GM23338 (cell line): ENCODE data around the gene PHYKPL. TPM values are rescaled to one million over a fixed set of nuclear protein-coding genes. Genes with fewer than 3 reads are reported as not detected.
A peak's percentile ranks its signal among the peaks of the same experiment; 100 is the strongest.

ENCODE experiments used
- ATAC-seq: fragments of 200-7000 bp; cut with Tn5 transposase; 3 replicates; pipeline ENCODE4 v1.9.1; 2020
- DNase-seq: peaks from one replicate; pipeline ENCODE4 v3.0.0-alpha.2; 2015; ENCODE audit warnings: low spot score
- H2AFZ ChIP-seq: fragments of 200-600 bp; sonication (generic); 2 replicates; pipeline ENCODE4 v1.8.0; 2016; ENCODE audit warnings: antibody characterized with exemption, mild to moderate bottlenecking, moderate library complexity
- H3F3A ChIP-seq: fragments of 200-600 bp; sonication (generic); replicated peaks from 2 replicates; pipeline ENCODE4 v1.8.0; 2017; ENCODE audit warnings: antibody characterized with exemption, mixed run types, low read depth
- H3K27ac ChIP-seq: fragments of 200-600 bp; sonication (generic); 2 replicates; pipeline ENCODE4 v1.6.1; 2016; ENCODE audit warnings: low read depth
- H3K27me3 ChIP-seq: fragments of 200-600 bp; sonication (generic); 2 replicates; pipeline ENCODE4 v1.8.0; 2016; ENCODE audit warnings: mild to moderate bottlenecking, mixed run types, moderate library complexity; ENCODE audit not compliant: insufficient read depth
- H3K36me3 ChIP-seq: fragments of 200-600 bp; sonication (generic); 2 replicates; pipeline ENCODE4 v1.8.0; 2016; ENCODE audit warnings: mild to moderate bottlenecking; ENCODE audit not compliant: insufficient read depth
- H3K4me1 ChIP-seq: fragments of 200-600 bp; sonication (generic); 2 replicates; pipeline ENCODE4 v1.8.0; 2016; ENCODE audit warnings: mild to moderate bottlenecking, moderate library complexity; ENCODE audit not compliant: insufficient read depth
- H3K4me2 ChIP-seq: fragments of 200-600 bp; sonication (generic); 2 replicates; pipeline ENCODE4 v1.7.1; 2017; ENCODE audit warnings: mixed run types
- H3K4me3 ChIP-seq: fragments of 200-600 bp; sonication (generic); 2 replicates; pipeline ENCODE4 v1.6.1; 2016; ENCODE audit warnings: mixed run types
- H3K79me2 ChIP-seq: fragments of 200-600 bp; sonication (generic); replicated peaks from 2 replicates; pipeline ENCODE4 v1.8.0; 2017; ENCODE audit warnings: mild to moderate bottlenecking; ENCODE audit not compliant: insufficient read depth
- H3K9me2 ChIP-seq: fragments of 200-600 bp; sonication (generic); 2 replicates; pipeline ENCODE4 v1.8.0; 2017; ENCODE audit not compliant: insufficient read depth
- H4K20me1 ChIP-seq: fragments of 200-600 bp; sonication (generic); replicated peaks from 2 replicates; pipeline ENCODE4 v1.8.0; 2017; ENCODE audit warnings: mild to moderate bottlenecking; ENCODE audit not compliant: insufficient read depth
- H3K27ac Mint-ChIP-seq: 2 replicates; pipeline ENCODE4 v1.8.0; 2020; ENCODE audit warnings: inconsistent platforms, mild to moderate bottlenecking, moderate library complexity, mixed read lengths
- H3K27me3 Mint-ChIP-seq: 3 replicates; pipeline ENCODE4 v1.8.0; 2022; ENCODE audit warnings: low read depth, mild to moderate bottlenecking, moderate library complexity, mixed read lengths, inconsistent platforms; ENCODE audit not compliant: insufficient read depth, poor library complexity
- H3K36me3 Mint-ChIP-seq: 3 replicates; pipeline ENCODE4 v1.8.0; 2021; ENCODE audit warnings: low read depth, mild to moderate bottlenecking, inconsistent platforms, moderate library complexity, mixed read lengths
- H3K4me1 Mint-ChIP-seq: 3 replicates; pipeline ENCODE4 v1.8.0; 2020; ENCODE audit warnings: mild to moderate bottlenecking, inconsistent platforms, mixed read lengths
- H3K4me3 Mint-ChIP-seq: 3 replicates; pipeline ENCODE4 v1.8.0; 2021; ENCODE audit warnings: moderate library complexity, mild to moderate bottlenecking, inconsistent platforms, mixed read lengths
- H3K9me3 Mint-ChIP-seq: 3 replicates; pipeline ENCODE4 v1.8.0; 2020; ENCODE audit warnings: moderate library complexity, mild to moderate bottlenecking, inconsistent platforms, mixed read lengths
- CREB1 ChIP-seq: fragments of 250-450 bp; sonication (Bioruptor Pico); IDR thresholded peaks from 2 replicates; pipeline ENCODE4 v1.5.0; 2020; ENCODE audit warnings: low read depth, mild to moderate bottlenecking, moderate library complexity
- EZH2 ChIP-seq: fragments of 200-600 bp; sonication (generic); IDR thresholded peaks from one replicate; pipeline ENCODE4 v1.8.0; 2017; ENCODE audit warnings: antibody characterized with exemption, mild to moderate bottlenecking, low read depth; ENCODE audit not compliant: unreplicated experiment
- EZH2phosphoT487 ChIP-seq: fragments of 200-600 bp; sonication (generic); IDR thresholded peaks from one replicate; pipeline ENCODE4 v1.8.1; 2018; ENCODE audit warnings: antibody characterized with exemption; ENCODE audit not compliant: unreplicated experiment
- JUNB ChIP-seq: IDR thresholded peaks from one replicate; pipeline ENCODE4 v1.6.1; 2016; ENCODE audit warnings: antibody characterized with exemption; ENCODE audit not compliant: unreplicated experiment
- NANOG ChIP-seq: IDR thresholded peaks from 2 replicates; pipeline ENCODE4 v1.6.1; 2016; ENCODE audit warnings: antibody characterized with exemption, borderline replicate concordance
- POLR2AphosphoS5 ChIP-seq: IDR thresholded peaks from 2 replicates; pipeline ENCODE4 v1.6.1; 2016; ENCODE audit warnings: antibody characterized with exemption, low read depth
- STAT1 ChIP-seq: IDR thresholded peaks from one replicate; pipeline ENCODE4 v1.6.1; 2016; ENCODE audit warnings: antibody characterized with exemption; ENCODE audit not compliant: unreplicated experiment
- ZNF114 ChIP-seq: fragments of 250-450 bp; sonication (Bioruptor Pico); IDR thresholded peaks from 2 replicates; pipeline ENCODE4 v1.5.0; 2020; ENCODE audit warnings: mild to moderate bottlenecking, moderate library complexity
- ZNF331 ChIP-seq: fragments of 250-450 bp; sonication (Bioruptor Pico); IDR thresholded peaks from 2 replicates; pipeline ENCODE4 v1.5.0; 2020; ENCODE audit warnings: low read depth, mild to moderate bottlenecking, moderate library complexity
- polyA plus RNA-seq: library from polyadenylated mRNA; unstranded; fragments of >200 nt; fragmentation: Nextera tagmentation; extraction: Ambion mirVana; gene quantifications from 2 replicates; pipeline ENCODE4 v1.2.1, GENCODE V29; 2016
- total RNA-seq: library from RNA; depleted of rRNA; stranded (reverse); fragments of >200 nt; shearing (Covaris generic); gene quantifications from 2 replicates; pipeline ENCODE4 v1.2.3, GENCODE V29; 2014
- TF ChIP-seq, protein P1 (sequence below): fragments of 250-450 bp; sonication (Bioruptor Pico); IDR thresholded peaks from 2 replicates; pipeline ENCODE4 v1.5.0; 2020; ENCODE audit warnings: mild to moderate bottlenecking, moderate library complexity
- TF ChIP-seq, protein P2 (sequence below): IDR thresholded peaks from 2 replicates; pipeline ENCODE4 v1.6.1; 2016; ENCODE audit warnings: antibody characterized with exemption
- TF ChIP-seq, protein P3 (sequence below), 2 experiments: fragments of 200-600 bp in 1 of 2; sonication (generic) in 1 of 2; conservative IDR thresholded peaks; 2 replicates each; pipeline versions ENCODE4 v1.5.1 to v1.6.1; 2016 to 2017; ENCODE audit warnings: antibody characterized with exemption in 2 of 2, low read depth in 2 of 2, mild to moderate bottlenecking in 2 of 2, moderate library complexity in 1 of 2
- TF ChIP-seq, protein P4 (sequence below): IDR thresholded peaks from one replicate; pipeline ENCODE4 v1.6.1; 2018; ENCODE audit warnings: antibody characterized with exemption; ENCODE audit not compliant: unreplicated experiment

PHYKPL gene
- total and polyA plus RNA-seq, 2 experiments from 2014 or later, result 15.9 to 20.8 TPM

DNA sequence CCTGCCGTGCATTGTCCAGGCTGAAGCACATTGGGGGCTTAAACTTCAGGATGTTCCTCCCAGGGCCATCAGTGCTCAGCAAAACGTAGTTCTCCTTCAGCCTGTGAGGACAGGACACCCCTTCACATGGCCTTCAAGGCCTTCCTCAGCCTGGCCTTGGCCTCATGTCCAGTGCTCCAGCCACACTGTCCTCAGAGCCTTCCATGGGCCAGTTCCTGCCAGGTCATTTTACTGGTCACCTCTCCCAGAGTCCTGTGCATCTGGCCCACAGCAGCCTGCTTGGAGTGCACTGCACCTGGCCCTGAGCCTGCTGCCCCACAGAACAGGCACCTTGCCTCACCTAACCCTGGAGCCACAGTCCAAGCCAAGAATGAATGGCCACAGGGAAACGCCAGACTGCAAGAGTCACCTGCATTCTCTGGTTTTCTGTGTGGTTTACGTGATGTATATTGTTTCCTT is 19.6 kb downstream of the PHYKPL start:
- H3K27me3 ChIP-seq, result no peaks in the 10 kb centered on the region
- H3K36me3 Mint-ChIP-seq, result peaks cover 94% of the 10 kb centered on the region
- no peak overlapping the region for H3K4me2 ChIP-seq
- no peak overlapping the region for H2AFZ ChIP-seq
- H3K27ac ChIP-seq, result 0 out of 2 replicates have a peak overlapping the region, but pooled peaks have one; percentile 50
- H3K27me3 Mint-ChIP-seq, result peaks cover 37% of the 10 kb centered on the region
- H3F3A ChIP-seq, result peaks cover 75% of the 10 kb centered on the region
- H3K4me1 Mint-ChIP-seq, result peaks cover 34% of the 10 kb centered on the region
- H3K4me3 Mint-ChIP-seq, result no peak overlapping the region
- TF ChIP-seq, protein P1, sequence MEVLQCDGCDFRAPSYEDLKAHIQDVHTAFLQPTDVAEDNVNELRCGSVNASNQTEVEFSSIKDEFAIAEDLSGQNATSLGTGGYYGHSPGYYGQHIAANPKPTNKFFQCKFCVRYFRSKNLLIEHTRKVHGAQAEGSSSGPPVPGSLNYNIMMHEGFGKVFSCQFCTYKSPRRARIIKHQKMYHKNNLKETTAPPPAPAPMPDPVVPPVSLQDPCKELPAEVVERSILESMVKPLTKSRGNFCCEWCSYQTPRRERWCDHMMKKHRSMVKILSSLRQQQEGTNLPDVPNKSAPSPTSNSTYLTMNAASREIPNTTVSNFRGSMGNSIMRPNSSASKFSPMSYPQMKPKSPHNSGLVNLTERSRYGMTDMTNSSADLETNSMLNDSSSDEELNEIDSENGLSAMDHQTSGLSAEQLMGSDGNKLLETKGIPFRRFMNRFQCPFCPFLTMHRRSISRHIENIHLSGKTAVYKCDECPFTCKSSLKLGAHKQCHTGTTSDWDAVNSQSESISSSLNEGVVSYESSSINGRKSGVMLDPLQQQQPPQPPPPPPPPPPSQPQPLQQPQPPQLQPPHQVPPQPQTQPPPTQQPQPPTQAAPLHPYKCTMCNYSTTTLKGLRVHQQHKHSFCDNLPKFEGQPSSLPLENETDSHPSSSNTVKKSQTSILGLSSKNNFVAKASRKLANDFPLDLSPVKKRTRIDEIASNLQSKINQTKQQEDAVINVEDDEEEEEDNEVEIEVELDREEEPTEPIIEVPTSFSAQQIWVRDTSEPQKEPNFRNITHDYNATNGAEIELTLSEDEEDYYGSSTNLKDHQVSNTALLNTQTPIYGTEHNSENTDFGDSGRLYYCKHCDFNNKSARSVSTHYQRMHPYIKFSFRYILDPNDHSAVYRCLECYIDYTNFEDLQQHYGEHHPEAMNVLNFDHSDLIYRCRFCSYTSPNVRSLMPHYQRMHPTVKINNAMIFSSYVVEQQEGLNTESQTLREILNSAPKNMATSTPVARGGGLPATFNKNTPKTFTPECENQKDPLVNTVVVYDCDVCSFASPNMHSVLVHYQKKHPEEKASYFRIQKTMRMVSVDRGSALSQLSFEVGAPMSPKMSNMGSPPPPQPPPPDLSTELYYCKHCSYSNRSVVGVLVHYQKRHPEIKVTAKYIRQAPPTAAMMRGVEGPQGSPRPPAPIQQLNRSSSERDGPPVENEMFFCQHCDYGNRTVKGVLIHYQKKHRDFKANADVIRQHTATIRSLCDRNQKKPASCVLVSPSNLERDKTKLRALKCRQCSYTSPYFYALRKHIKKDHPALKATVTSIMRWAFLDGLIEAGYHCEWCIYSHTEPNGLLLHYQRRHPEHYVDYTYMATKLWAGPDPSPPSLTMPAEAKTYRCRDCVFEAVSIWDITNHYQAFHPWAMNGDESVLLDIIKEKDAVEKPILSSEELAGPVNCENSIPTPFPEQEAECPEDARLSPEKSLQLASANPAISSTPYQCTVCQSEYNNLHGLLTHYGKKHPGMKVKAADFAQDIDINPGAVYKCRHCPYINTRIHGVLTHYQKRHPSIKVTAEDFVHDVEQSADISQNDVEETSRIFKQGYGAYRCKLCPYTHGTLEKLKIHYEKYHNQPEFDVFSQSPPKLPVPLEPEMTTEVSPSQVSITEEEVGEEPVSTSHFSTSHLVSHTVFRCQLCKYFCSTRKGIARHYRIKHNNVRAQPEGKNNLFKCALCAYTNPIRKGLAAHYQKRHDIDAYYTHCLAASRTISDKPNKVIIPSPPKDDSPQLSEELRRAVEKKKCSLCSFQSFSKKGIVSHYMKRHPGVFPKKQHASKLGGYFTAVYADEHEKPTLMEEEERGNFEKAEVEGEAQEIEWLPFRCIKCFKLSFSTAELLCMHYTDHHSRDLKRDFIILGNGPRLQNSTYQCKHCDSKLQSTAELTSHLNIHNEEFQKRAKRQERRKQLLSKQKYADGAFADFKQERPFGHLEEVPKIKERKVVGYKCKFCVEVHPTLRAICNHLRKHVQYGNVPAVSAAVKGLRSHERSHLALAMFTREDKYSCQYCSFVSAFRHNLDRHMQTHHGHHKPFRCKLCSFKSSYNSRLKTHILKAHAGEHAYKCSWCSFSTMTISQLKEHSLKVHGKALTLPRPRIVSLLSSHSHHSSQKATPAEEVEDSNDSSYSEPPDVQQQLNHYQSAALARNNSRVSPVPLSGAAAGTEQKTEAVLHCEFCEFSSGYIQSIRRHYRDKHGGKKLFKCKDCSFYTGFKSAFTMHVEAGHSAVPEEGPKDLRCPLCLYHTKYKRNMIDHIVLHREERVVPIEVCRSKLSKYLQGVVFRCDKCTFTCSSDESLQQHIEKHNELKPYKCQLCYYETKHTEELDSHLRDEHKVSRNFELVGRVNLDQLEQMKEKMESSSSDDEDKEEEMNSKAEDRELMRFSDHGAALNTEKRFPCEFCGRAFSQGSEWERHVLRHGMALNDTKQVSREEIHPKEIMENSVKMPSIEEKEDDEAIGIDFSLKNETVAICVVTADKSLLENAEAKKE (CRISPR knock-in tag), result no peak
- no peak for TF ChIP-seq NANOG
- TF ChIP-seq, protein P2, sequence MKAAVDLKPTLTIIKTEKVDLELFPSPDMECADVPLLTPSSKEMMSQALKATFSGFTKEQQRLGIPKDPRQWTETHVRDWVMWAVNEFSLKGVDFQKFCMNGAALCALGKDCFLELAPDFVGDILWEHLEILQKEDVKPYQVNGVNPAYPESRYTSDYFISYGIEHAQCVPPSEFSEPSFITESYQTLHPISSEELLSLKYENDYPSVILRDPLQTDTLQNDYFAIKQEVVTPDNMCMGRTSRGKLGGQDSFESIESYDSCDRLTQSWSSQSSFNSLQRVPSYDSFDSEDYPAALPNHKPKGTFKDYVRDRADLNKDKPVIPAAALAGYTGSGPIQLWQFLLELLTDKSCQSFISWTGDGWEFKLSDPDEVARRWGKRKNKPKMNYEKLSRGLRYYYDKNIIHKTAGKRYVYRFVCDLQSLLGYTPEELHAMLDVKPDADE, result no peak
- TF ChIP-seq EZH2phosphoT487, result no peak
- TF ChIP-seq ZNF331 (CRISPR knock-in tag), result no peak
- TF ChIP-seq STAT1, result no peak
- TF ChIP-seq, protein P3, sequence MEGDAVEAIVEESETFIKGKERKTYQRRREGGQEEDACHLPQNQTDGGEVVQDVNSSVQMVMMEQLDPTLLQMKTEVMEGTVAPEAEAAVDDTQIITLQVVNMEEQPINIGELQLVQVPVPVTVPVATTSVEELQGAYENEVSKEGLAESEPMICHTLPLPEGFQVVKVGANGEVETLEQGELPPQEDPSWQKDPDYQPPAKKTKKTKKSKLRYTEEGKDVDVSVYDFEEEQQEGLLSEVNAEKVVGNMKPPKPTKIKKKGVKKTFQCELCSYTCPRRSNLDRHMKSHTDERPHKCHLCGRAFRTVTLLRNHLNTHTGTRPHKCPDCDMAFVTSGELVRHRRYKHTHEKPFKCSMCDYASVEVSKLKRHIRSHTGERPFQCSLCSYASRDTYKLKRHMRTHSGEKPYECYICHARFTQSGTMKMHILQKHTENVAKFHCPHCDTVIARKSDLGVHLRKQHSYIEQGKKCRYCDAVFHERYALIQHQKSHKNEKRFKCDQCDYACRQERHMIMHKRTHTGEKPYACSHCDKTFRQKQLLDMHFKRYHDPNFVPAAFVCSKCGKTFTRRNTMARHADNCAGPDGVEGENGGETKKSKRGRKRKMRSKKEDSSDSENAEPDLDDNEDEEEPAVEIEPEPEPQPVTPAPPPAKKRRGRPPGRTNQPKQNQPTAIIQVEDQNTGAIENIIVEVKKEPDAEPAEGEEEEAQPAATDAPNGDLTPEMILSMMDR (conservative IDR thresholded peaks at IDR 0.05; ENCODE audit: low read depth in 2 of 2), result no peak
- TF ChIP-seq ZNF114 (CRISPR knock-in tag), result no peak
- TF ChIP-seq POLR2AphosphoS5, result no peak
- no peak for TF ChIP-seq CREB1 (CRISPR knock-in tag)
- no peak for TF ChIP-seq JUNB
- TF ChIP-seq, protein P4, sequence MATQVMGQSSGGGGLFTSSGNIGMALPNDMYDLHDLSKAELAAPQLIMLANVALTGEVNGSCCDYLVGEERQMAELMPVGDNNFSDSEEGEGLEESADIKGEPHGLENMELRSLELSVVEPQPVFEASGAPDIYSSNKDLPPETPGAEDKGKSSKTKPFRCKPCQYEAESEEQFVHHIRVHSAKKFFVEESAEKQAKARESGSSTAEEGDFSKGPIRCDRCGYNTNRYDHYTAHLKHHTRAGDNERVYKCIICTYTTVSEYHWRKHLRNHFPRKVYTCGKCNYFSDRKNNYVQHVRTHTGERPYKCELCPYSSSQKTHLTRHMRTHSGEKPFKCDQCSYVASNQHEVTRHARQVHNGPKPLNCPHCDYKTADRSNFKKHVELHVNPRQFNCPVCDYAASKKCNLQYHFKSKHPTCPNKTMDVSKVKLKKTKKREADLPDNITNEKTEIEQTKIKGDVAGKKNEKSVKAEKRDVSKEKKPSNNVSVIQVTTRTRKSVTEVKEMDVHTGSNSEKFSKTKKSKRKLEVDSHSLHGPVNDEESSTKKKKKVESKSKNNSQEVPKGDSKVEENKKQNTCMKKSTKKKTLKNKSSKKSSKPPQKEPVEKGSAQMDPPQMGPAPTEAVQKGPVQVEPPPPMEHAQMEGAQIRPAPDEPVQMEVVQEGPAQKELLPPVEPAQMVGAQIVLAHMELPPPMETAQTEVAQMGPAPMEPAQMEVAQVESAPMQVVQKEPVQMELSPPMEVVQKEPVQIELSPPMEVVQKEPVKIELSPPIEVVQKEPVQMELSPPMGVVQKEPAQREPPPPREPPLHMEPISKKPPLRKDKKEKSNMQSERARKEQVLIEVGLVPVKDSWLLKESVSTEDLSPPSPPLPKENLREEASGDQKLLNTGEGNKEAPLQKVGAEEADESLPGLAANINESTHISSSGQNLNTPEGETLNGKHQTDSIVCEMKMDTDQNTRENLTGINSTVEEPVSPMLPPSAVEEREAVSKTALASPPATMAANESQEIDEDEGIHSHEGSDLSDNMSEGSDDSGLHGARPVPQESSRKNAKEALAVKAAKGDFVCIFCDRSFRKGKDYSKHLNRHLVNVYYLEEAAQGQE, result no peak
- no peak for TF ChIP-seq EZH2
- peaks cover 51% of the 10 kb centered on the region for H3K36me3 ChIP-seq
- H3K4me3 ChIP-seq, result no peak overlapping the region
- DNase-seq (no peak), ATAC-seq (peak; percentile 4; the same call in 2 of the 3 replicates)
- peak overlapping the region; percentile 44; the same call in 1 of the 2 replicates for H3K27ac Mint-ChIP-seq
- no peaks in the 10 kb centered on the region for H3K9me3 Mint-ChIP-seq
- peaks cover 44% of the 10 kb centered on the region for H4K20me1 ChIP-seq
- peaks cover 7% of the 10 kb centered on the region; the same call in 1 of the 2 replicates for H3K4me1 ChIP-seq
- no peaks in the 10 kb centered on the region for H3K9me2 ChIP-seq
- peaks cover 12% of the 10 kb centered on the region for H3K79me2 ChIP-seq
